Measurements from ENCODE around the gene RPL7A.
A peak's percentile ranks its signal among the peaks of the same experiment; 100 is the strongest.

The RPL7A gene

GRCh38 chr9:133349965-133350616, 2.1 kb downstream of the RPL7A start:
- DNase-seq, result no peak

DNA sequence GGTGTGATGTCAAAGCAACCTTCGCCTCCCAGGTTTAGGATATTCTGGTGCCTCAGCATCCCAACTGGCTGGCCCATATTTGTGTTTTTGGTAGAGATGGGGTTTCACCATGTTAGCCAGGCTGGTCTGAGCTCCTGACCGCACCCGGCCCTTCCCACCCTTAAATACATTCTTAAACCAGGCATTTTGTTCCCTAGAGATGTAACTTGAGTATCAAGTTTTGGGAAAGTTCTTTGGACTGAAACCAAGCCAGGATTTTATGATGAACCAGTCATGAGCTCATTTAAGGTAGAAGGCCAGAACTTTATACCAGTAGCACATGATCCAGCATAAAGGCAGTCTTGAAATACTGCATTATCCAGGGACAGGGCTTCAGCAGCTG, 3.5 kb downstream of the RPL7A start:
- DNase-seq, result no peak

GRCh38 chr9:133351908-133352634, 4.1 kb downstream of the RPL7A start:
- DNase-seq, result peak; percentile 85

GRCh38 chr9:133352635-133353340, 4.8 kb downstream of the RPL7A start:
- DNase-seq, result no peak

DNA sequence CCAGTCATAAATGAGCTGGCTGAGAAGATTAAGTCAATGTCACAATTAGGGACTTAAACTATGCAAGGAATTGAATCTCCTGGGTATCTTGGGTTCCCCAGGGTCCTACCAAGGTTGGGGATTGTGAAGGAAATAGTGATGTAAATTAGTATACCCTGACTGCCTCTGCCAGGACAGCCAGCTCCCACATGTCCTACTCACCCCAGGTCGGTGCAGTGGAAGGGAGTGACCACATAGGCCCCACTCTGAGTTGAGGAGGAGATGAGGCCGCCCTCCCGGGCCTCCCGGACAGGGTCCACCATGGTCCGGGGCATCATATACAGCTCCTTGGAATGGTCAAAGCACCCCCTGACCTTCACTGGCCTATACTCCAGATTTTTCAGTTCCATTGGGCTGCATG, 5.5 kb downstream of the RPL7A start:
- no peak for DNase-seq

- DNase-seq, result no peak
These were observed 6.7 kb downstream of the RPL7A start for GRCh38 chr9:133354766-133355165.

DNA sequence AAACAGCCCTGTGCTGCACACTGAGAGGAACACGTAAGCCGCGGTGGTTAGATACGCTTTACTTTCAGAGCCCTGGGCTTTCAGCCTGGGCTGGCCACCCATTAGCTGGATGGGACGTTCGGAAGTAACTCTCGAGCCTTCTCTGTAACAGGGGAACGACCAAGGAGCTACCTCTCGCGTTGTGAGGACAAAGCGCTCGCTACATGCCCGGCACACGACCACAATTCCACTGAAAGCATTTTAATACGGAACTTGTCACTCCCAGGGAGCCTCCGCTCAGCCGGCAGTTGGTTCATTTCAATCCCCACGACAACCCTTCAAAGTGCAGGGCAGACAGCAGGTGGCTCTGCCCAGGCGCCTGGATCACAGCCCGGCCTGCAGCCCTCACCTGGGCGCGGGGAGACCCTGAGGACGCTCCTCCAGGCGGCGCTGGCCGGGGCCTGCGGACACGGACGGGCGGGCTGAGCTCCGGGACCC, 7.9 kb downstream of the RPL7A start:
- no peak for DNase-seq

- peak; percentile 89 for DNase-seq
These were observed 8.5 kb downstream of the RPL7A start, which contains the start of the genes SURF1 and SURF2 for GRCh38 chr9:133356391-133357091. Gene SURF1, minus strand, starts transcription at chr9:133356487. Its CDS starts 34 bp downstream, at chr9:133356453. Gene SURF2, plus strand, starts transcription at chr9:133356550. Its CDS starts 43 bp downstream, at chr9:133356593.

- DNase-seq, result no peak
These were observed 9.6 kb downstream of the RPL7A start for GRCh38 chr9:133357656-133358055.

DNA sequence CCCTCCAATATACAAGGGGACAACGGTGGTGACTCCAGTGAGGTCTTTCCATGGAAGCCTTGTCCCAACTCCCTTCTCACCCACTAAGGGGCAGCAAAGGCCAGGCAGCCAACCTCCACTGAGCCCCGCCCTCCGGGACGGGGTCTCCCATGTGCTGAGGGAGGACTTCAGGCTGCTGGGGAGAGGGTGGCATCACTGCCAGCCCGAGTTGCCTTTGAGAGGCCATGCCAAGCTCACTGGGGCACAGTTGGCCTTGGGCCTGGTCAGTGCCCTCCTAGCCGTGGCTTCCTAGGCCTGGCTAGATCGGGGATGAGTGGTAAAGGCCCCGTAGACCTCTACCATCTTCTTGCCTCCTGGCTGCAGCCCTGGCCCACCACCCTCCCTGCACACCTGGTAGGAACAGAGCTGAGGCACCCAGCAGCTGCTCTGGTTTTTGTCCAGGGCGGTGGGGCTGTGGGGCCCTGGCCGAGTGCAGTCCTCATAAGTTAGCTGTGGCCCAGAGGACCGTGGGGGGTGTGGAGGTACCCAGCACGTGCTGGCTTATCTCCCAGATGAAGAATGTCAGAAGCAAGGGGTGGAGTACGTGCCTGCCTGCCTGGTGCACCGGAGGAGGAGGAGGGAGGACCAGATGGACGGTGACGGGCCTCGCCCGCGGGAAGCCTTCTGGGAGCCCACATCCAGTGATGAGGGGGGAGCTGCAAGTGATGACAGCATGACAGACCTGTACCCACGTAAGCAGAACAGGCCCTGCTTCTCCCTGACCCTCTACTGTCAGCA, 11.6 kb downstream of the RPL7A start:
- DNase-seq, result no peak

DNA sequence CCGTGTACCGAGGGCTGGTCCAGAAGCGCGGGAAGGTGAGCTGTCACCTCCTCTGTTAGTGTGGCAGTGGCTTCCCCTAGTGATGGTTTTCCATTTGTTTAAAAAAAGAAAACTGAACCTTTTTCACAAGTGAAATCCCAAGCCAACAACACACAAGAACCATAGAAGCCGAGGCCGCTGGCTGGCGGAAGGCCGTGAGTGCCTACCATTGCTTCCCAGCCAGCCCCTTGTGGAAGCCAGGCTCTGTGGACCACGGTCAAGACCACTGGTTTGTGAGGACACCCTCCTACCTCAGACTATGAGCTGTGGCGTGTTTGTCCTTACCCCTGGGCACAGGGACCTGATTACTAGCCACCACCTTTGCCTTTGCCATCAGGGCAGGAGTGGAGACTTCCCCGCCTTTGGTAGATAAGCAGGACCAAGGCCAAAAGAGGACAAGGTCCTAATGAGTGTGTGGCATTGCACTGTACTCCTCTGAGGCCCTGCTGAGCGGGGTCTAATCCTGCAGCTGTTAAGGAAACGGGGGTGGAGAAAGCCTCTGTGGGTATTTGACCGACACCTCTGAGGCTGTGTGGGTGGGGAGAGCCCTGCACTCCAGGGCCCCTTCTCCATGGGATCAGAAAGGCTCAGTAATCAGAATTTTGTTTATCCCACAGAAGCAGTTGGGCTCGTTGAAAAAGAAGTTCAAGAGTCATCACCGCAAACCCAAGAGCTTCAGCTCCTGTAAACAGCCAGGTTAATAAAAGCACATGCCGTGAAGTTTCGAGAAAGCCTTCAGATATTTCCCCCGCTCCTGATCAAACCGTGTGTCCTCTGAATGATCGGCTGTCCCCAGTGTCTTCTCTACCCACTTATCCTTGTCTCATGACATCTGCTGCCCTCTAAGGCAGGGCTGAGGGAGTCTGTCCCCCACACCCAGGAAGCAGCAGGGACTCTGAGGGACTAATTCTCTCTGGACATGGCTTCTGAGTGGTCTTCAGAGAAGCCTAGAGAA, 12.7 kb downstream of the RPL7A start:
- DNase-seq, result no peak

- no peak for DNase-seq
These were observed 13.6 kb downstream of the RPL7A start for GRCh38 chr9:133361507-133362092.

- no peak for DNase-seq
These were observed 14.5 kb downstream of the RPL7A start for GRCh38 chr9:133362359-133363044.

GRCh38 chr9:133366435-133366834, 18.4 kb downstream of the RPL7A start:
- no peak for DNase-seq

DNA sequence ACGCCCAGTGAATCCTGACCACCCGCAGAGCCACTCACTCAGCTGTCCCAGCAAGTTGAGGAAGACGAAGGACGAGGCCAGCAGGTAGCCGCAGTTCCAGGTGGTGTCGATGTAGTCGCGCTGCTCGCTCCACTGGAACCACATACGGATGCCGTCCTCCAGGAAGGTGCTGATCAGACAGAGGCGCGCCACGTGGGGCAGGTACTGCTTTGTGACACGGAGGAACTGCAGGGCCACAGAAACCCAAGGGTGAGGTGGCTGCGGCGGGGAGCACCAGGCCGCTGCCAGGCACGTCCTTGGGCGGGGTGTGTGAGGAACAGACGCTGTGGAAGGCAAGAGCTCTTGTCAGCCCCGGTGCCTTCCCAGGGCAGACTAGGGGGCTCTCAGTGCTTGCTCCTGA, 19.2 kb downstream of the RPL7A start:
- DNase-seq, result no peak

DNA sequence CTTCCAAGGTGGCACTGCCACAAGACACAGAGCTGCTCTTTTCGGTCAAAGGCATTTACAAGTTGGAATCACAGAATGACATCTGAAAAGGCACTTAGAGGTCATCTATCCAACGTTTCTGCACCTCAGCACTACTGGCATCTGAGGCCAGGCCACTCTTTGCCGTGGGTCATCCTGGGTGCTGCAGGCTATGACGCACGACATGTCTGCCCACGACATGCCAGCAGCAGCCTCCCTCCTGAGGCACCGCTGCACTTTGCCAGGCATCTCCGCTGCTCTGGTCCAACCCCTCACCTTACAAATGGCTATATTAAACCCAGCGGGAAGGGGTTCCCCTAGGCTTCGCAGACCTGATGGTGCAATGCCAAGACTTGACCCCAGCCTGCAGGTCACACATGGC, 19.8 kb downstream of the RPL7A start:
- no peak for DNase-seq

- no peak for DNase-seq
These were observed 20.3 kb downstream of the RPL7A start for GRCh38 chr9:133368249-133368881.

DNA sequence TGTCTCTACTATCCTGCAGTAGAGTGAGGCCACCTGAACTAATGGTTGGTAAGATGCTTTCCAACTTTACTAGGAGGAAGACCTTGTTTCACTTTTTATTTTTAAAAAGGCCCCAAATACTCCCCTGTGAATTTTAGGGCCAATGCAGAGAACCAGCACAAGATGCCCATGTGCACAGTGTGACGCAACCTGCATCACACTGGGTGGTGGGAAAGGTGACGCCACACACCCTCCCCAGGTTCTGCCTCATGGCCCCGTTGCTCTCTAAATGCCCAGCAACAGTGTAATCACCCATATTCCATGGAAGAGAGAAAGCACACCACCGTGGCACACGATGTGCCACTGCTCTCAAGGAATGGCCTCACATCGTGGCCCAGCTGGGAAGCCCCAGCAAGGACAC, 21.4 kb downstream of the RPL7A start:
- DNase-seq, result no peak

DNA sequence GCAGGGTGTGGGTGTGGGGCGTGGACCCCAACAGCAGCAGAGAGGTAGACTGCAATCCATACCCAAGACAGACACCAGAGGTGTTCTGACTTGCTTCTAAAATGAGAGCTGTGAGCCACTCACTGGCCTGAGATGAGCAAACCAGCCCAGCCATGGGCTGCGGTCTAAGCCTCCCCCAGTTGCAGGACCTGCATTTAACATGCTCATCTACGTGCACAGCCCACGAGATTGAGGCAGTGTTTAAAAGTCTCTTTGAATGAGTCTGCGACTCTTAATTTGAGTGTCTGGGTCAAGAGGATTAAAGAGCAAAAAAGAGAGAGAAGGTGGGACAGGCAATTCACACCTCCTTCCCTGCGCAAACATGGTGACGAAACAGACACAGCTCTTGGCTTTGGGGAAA, 21.9 kb downstream of the RPL7A start:
- DNase-seq, result no peak
